Measurements from ENCODE around the gene COL6A1.
"Not testable (repeated sequence)": the region's sequence is repeated elsewhere in the genome, so short reads cannot be mapped to it uniquely, and the experiment has no call there.

Gene COL6A1

DNA sequence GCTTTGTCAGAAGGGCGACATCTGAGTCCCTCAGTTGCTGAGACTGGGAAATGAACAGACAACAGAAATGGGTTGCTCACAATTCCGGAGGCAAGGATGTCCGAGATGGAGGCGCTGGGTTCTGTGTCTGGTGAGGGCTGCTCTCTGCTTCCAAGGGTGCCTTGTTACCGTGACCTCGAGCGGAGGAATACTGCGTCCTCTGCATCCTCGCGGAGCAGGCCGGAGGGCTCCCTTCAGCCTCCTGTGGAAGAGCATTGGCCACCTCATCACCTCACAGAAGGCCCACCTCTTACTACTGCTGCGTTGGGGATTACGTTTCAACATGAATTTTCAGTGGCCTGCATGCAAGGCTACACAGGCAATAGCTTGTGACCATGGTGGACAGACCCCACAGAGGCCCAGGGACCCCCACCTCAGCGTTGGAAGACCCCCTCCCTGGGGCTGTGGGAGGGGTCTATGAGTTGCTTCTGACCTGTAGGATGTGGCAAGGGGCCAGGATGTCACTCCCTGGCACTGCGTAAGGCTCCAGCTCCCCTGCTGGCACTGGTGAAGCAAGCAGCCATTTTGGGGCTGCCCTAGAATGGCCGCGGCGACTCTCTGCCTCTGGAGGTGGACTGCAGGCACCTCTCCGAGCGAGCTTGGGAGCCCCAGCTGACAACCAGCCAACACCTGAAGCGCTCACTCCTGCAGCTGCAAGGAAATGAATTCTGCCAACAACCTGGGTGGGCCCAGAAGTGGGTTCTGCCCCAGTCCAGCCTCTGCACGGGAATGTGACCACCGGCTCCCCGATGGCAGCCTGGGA is 36.3 kb upstream of the COL6A1 start:
- DNase-seq (ENCODE audit: low read depth) = no peak

DNA sequence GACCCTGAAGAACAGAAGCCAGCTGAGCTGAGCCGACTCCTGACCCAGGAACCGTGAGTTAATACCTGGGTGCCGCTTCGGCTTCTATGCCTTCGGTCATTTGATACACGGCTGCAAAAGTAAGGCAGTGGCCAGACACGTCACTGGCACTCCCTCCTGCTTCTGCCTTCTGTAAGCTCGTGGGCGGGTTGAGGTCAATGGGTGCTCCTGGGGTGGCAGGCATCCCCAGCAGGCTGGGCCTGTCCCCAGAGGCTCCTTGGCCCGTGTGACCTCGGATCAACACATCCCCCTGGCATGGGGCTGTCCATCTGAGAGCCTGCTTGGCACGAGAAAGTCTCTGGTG is 35.7 kb upstream of the COL6A1 start:
- DNase-seq (ENCODE audit: low read depth) = no peak

DNA sequence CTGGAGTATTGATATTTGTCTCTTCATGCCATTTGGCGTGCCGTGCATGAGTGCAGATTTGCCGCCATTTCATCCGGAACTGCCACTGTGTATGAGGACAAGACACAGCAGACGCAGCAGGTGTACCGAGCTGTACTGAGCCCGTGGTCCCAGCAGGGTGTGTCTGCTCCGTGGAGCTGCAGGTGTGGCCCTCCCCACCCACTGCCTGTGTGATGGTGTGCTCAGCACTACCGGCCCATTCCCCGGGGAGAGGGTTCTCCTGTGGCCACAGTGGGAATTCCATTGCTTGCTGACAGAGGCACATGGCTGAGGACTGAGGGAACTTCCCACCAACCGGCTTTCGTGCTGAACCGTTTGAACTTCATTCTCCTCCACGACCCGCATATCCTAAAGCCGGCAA is 34.3 kb upstream of the COL6A1 start:
- DNase-seq (ENCODE audit: low read depth) = no peak

DNA sequence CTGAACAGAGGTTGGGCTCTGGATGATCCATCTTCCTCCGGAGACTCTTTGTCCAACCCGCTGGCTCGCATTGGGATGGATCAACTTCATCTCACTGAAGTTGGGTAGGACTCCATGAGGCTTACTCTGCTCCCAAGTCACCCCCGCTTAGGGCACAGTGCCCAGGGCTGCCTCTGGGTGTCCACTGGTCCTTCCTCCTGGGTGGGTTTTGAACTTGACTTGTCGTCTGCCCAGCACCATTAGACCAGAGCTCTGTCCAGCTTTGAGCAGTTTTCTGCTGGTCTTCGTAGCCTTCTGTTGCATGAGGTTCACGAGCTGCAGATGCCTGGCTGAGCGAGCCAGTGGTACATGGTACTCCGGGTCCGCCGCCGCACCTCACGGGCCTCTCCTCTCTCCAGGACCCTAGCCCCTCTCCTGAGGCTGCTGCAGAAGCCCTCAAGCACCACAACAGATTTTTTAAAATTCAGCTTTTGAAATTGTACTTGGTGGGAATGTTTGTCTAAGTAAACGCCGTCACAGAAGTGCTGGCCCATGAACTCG is 33.8 kb upstream of the COL6A1 start:
- no peak for DNase-seq (ENCODE audit: low read depth)

DNA sequence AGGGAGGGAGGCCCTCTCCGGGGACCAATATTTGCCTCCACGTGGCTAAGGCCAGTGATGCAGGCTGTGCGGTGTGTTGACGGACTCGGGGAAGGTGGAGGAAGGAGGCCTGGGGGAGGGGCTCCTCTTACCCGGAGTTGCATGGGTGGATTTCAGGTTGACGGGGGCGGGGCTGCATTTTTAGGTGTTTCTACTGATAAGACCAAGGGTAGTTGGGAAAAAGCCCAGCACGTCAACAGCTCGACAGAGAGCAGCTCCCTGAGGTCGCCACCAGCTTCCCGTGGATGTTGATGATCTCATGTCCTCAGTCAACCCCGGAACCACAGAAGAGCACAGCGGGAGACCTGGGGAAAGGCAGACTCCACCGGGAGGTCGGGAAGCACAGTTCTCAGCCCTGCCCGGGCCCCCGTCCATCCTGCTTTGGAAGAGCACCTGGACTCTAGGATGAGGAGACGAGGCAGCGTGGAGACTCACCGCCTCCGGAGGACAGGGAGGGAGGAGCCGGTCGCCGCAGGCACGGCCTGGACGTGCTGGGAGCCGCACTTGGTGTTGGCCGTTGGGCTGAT is 32.9 kb upstream of the COL6A1 start:
- DNase-seq (ENCODE audit: low read depth) = no peak

DNA sequence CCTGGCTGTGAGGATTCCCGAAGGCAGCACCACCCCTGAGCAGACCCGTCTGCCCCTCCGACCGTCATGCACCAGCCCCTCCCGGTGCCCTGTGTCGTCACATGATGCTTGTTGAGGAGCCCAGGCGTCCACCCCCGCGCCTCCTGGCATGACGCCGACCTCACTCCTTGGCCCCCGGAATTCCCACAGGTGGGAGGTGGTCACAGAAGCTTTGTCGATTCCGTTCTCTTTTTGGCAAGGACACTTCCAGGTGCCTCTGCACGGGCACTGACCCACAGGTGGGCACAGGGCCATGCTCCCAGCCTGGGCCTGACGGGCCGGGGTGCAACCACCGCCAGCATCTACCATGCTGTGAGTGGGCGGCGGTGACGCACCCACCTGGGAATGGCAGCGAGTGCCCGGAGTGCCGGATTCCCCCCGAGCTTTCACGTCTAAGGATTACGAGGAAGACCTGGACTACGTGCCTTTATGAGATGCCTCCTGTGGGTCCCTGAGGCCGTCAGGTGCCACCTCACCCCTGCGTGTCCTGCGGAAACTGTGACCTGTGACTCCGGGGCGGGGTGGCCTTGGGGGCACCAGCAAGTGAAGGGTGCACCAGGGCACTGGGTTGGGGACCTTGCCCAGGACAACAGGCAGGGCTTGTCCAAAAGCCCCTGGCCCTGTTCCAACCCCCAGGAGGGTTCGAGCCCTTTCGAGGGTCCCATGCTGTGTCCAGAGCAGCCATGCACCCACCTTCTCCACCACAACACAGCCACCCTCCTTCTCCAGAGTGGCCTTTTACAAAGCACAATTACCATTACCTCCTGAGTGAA is 31.4 kb upstream of the COL6A1 start:
- DNase-seq (ENCODE audit: low read depth) = no peak

DNA sequence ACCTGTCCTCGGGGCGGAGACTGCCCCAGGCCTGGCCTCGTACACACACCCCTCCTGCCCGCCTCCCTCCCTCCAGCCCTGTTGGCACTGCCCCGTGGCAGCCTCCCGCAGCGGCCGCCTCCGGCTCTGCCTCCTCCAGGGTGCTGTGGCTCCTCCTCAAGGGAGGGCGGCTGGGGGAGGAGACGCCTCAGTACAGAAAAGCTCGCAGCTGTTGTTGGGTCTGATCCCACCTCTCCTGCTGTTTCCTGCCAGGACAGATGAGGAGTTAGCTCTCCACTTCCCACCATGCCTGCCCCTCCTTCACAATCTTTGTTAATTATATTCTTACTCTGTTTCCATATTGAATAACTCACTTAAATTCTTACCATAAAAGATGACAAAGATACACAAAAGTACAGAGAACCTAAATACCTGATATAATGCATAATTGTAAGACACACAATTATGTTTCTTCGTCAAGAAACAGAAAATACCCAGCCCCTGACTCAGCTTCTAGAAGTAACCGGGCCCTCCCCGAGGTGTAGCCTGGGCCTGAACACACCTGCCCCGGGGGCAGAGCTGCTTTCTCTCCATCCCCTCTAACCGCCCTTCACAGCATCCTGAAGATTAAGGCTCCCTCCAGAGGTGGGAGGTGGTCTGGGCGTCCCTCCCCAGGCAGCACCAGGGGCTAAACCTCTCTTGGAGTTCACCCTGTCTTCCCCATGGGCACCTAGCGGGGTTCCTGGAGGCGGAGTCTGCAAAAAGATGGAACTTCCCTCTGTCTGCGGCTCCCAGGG is 30.6 kb upstream of the COL6A1 start:
- DNase-seq (ENCODE audit: low read depth) = peak; percentile 57

DNA sequence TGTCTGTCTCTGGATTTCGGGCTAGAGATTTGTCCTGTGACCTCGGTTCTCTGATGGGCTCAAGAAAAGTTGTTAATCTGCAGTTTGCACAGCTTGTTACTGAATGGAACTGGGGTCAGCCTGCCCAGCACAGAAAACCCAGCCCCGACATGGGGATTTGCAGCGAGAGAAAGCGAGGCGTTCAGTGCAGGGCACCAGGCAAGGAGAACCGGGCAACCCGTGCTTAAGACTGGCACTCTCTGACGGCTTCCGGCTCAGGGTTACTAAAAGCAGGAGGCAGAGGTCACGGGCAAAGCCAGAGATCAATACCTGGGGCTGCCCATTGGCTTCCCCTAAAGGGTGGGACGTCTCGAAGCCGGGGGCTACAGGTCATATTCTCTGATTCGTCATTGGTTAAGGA is 29.9 kb upstream of the COL6A1 start:
- DNase-seq (ENCODE audit: low read depth) = no peak

DNA sequence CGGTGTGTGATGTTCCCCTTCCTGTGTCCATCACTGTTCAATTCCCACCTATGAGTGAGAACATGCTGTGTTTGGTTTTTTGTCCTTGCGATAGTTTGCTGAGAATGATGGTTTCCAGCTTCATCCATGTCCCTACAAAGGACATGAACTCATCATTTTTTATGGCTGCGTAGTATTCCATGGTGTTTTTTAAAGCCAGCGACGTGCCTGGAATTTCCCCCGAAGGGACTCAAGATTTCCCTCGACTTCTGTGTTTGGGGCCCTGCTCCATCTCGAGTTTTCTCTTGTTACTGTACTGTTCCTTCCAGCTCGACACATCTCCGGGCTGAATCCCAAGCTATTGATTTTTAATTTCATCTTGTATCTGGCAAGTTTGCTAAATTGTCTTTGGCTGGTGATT is 29.0 kb upstream of the COL6A1 start:
- not testable (repeated sequence) for DNase-seq (ENCODE audit: low read depth)

DNA sequence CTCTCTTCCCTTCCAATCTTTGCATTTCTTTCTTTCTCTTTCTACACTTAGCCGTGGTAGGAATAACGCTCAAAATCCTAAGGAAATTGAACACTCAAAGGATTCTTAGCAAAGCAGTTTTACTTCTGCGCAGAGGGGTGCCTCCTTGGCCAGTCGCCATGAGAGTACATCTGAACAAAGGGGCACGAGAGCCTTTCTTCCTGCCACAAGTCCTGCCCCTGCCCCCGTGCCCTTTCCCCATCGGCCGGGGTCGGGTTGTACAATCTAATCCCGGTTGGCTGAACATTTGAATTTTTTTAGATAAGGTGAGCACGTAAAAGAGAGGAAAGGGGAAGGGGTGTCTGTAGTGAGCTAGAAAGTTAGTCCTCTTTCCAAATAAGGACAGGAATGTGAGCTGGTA is 28.6 kb upstream of the COL6A1 start:
- no peak for DNase-seq (ENCODE audit: low read depth)

DNA sequence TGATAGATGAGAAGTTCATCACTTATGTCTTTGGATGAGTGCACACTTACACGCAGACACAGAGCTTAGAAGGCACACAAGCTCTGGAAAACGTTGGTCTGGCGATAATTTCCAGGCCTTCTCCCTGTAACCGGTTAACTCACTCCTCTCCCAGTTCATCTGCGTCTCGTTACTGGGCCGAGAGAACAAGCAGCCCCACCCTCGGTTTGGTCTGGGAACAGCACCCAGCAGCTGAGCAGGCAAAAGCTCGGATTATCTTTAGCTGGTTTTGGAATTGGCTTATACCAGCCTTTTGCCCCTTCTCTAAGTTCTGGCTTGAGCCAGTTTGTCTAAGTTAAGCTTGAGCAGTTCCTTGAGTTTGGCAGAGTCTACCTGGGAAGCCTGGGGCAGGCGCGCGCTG is 27.3 kb upstream of the COL6A1 start:
- DNase-seq (ENCODE audit: low read depth) = peak; percentile 57

DNA sequence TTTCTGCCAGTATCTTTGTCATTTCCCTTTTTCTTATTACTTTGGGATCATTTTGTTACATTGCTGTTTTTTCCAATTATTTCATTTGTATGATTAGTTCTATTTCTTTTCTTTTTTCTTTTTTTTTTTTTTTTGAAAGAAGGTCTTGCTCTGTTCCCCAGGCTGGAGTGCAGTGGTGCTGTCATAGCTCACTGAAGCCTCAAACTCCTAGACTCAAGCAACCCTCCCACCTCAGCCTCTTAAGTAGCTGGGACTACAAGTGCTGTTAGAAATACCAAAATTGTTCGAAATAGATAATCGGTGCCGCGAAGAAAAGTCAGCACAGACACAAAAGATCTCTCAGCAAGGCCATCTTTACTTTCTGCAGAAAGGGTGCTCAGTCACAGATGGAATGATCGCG is 26.6 kb upstream of the COL6A1 start:
- DNase-seq (ENCODE audit: low read depth) = no peak

DNA sequence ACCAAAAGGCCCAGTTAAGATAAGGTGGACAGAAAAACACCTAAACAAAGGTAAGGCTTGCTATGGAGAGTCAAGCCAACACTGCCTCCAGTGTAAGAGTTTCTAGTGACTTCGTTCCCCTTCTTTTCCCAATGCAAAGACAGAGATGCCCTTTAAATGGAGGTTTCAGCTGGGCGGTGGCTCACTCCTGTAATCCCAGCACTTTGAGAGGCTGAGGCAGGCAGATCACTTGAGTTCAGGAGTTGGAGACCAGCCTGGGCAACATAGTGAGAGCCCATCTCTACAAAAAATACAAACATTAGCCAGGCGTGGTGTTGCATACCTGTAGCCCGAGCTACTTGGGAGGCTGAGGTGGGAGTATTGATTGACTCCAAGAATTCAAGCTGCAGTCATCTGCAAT is 24.0 kb upstream of the COL6A1 start:
- DNase-seq (ENCODE audit: low read depth) = no peak

DNA sequence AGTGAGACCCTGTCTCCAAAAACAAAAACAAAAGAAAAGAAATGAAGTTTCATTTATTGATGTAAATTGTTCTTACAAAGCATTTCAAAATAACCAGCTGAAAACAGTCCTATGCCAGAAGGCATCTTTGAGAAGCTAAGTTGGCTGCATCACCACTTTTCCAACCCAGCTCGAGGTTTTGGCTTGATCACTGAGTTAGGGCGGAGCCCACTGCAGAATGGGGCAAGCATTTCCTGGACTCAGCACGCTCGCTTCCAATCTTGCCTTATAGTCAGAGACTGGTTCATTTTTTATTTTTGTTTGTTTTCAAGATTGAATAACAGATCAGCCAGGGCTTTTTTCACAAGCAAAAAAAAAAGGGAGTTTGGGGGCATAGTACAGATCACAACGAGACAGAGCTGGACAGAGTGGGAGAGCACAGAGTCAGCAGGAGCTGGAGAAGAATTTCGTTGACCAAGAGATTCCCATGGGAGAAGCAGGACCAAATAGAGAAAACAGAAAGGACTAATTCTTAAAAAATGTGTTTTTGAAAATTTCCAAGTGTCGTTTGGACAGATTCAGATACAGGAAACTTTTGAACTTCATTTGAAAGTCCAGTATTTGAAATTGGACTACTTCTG is 23.5 kb upstream of the COL6A1 start:
- peak; percentile 68 for DNase-seq (ENCODE audit: low read depth)

DNA sequence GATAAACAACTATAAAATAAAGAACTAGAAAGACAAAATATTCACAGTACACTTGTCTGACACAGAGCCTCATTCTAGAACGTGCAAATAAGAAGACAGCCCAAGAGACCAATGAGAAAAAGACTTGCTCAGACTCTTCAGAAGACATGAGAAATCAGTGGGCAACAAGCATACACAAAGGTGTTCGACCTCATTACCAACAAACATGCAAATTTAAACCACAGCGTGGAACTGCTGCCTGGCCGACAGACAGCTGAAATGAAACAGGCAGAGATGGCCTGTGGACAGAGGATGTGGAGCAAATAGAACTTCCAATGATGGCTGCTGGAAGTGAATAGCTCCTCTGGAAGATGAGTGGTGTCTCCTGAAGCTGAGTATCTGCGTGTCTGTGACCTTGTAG is 22.4 kb upstream of the COL6A1 start:
- no peak for DNase-seq (ENCODE audit: low read depth)

DNA sequence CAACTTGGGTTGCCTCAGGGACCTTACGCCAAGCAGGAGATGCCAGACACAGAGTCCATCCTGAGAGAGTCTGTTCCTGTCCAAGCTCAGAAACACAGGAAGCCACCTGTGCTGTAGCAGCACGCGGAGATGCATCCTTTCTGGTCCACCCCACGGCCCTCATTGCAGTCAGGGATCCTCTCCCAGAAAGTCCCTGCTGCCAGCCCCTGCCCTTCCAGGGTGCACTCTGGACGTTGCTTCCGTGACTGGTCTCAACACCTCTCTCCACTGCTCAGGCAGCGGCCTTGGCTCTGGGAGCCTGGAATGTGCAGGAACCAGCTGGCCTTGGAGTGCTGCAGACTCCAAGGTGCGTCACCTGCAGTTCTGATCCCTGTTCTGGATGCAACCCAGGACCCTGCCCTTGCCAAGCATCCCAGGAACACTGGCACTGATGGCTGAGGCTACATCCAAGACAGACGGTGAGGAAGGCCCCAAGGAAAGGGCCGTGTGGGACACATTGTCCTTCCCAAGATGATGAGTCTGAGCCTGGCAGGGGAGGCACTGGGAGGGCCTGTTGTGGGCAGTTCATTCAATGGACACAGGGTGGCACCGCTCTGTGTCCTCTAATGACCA is 21.7 kb upstream of the COL6A1 start:
- DNase-seq (ENCODE audit: low read depth) = no peak

DNA sequence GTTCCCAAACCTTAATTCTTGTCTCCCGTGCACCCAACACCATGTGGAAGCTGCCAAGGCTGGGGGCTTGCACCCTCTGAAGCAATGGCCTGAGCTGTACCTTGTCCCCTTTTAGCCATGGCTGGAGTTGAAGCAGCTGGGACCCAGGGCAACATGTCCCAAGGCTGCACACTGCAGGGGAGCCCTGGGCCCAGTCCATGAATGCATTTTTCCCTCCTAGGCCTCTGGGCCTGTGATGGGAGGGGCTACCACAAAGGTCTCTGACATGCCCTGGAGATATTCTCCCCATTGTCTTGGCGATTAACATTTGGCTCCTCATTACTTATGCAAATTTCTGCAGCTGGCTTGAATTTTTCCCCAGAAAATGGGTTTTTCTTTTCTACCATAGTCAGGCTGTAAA is 20.2 kb upstream of the COL6A1 start:
- not testable (repeated sequence) for DNase-seq (ENCODE audit: low read depth)

DNA sequence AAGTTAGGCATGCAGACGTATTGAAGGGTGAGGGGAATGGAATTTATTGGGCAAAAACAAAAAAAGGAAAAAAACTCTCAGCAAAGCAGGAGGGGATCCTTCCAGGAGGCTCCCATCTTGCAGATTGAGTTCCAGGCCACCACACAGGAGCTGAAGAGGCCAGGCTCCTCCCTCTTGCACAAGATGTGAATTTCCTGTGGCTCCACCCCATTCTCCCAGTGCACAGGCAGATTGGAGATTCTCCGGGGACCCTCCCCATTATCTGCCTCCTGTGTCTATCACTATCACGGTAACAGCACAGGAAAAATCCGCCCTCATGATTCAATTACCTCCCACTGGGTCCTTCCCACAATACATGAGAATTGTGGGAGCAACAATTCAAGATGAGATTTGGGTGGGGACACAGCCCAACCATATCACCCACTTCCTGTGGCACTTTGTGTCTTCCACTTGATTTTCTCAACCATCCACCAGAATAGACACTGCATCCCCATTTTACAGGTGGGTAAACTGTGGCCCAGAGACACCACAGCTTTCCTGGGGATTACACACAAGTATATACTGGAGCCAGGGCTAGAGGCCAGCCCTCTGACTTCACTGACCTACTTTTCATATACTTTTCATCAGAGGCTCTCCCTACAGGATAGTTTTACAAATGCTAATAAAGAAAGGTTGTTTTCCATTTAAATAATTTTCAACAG is 18.9 kb upstream of the COL6A1 start:
- DNase-seq (ENCODE audit: low read depth) = no peak

DNA sequence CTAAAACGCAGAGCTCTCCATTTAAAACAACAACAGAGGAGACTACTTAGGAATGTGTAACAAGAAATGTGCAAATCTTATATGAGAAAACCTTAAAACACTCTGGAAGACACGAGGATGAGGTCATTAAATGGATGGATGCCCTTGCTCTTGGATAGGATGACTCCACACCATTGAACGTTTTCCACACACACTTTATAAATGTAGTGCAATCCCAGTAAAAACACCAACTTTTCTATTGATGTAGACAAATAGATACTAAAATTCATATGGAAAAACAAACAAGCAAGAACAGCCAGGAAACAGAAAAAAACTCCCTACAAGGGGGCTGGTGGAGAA is 18.4 kb upstream of the COL6A1 start:
- DNase-seq (ENCODE audit: low read depth) = peak; percentile 46

DNA sequence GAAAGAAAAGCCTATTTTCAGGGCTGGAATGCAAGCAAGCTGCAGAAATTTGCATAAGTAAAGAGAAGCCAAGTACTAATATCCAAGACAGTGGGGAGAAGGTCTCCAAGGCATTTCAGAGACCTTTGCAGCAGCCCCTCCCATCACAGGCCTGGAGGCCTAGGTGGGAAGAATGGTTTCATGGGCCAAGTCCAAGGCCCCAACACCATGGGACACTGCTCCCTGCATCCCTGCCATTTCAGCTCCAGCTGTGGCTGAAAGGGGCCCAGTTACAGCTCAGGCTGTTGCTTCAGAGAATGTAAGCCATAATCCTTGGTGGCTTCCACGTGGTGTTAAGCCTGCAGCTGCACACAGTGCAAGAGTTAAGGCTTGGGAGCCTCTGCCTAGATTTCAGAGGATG is 16.9 kb upstream of the COL6A1 start:
- DNase-seq (ENCODE audit: low read depth) = no peak
